22Rv1 (cell line): ENCODE data around the gene SEC61A1.

Experiments
- H3K27ac ChIP-seq: fragments of 450-650 bp; 2 replicates; pipeline ENCODE4 v1.5.1; 2017
- ZFX ChIP-seq: fragments of 450-650 bp; IDR thresholded peaks from 2 replicates; pipeline ENCODE4 v1.6.1; 2017; ENCODE audit warnings: antibody characterized with exemption, borderline replicate concordance
- TF ChIP-seq, protein P1 (sequence below): fragments of 450-650 bp; IDR thresholded peaks from 2 replicates; pipeline ENCODE4 v1.5.1; 2017; ENCODE audit warnings: mild to moderate bottlenecking

SEC61A1 gene

GRCh38 chr3:128073807-128074206, 21.6 kb downstream of the SEC61A1 start:
- peak overlapping the region; percentile 71; the same call in 1 of the 2 replicates for H3K27ac ChIP-seq
- no peak for TF ChIP-seq ZFX
- TF ChIP-seq, protein P1, sequence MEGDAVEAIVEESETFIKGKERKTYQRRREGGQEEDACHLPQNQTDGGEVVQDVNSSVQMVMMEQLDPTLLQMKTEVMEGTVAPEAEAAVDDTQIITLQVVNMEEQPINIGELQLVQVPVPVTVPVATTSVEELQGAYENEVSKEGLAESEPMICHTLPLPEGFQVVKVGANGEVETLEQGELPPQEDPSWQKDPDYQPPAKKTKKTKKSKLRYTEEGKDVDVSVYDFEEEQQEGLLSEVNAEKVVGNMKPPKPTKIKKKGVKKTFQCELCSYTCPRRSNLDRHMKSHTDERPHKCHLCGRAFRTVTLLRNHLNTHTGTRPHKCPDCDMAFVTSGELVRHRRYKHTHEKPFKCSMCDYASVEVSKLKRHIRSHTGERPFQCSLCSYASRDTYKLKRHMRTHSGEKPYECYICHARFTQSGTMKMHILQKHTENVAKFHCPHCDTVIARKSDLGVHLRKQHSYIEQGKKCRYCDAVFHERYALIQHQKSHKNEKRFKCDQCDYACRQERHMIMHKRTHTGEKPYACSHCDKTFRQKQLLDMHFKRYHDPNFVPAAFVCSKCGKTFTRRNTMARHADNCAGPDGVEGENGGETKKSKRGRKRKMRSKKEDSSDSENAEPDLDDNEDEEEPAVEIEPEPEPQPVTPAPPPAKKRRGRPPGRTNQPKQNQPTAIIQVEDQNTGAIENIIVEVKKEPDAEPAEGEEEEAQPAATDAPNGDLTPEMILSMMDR: no peak

DNA sequence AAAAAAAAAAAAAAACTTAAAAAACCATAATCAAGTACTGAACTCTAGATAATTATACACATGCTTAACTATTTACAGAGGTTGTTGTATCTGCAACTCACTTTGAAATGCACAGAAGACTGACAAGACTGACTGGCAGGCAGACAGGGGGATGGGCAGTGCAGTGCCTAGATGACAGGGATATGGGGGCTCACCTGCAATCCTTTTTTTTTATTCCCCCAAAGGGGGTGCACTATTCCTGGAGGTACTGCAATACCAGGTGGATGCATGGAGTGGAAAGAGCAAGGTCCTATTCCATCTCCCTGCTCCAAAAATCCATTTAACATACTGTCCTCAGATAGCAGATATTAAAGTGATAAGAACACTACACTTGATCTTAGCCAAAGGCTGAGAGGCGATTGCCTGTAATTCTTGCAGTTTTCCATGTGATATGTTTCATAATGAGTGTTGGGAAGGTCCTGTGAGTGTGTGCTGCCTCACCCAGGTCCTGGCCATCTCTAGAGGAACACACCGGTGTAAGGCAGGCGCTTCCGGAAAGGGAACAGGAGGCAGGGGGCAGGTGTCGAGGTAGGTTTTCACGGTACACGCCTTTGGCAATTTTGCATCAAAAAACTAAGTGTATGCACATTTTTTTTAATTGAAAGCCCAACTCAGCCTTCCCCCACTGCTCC, 22.7 kb downstream of the SEC61A1 start:
- peak overlapping the region; percentile 71 for H3K27ac ChIP-seq
- TF ChIP-seq ZFX: no peak
- TF ChIP-seq, protein P1: no peak

GRCh38 chr3:128075522-128076482, 23.6 kb downstream of the SEC61A1 start:
- TF ChIP-seq, protein P1: peak; percentile 97
- no peak for TF ChIP-seq ZFX
- peak overlapping the region; percentile 71 for H3K27ac ChIP-seq

- H3K27ac ChIP-seq: no peak overlapping the region
- TF ChIP-seq, protein P1: no peak
- TF ChIP-seq ZFX: no peak
Observed at GRCh38 chr3:128076483-128077201, 24.4 kb downstream of the SEC61A1 start.

GRCh38 chr3:128077202-128077624, 25.0 kb downstream of the SEC61A1 start:
- TF ChIP-seq, protein P1: no peak
- no peak for TF ChIP-seq ZFX

GRCh38 chr3:128077665-128078064, 25.4 kb downstream of the SEC61A1 start:
- no peak overlapping the region for H3K27ac ChIP-seq

More at GRCh38 chr3:128077202-128077624, 25.0 kb downstream of the SEC61A1 start:
- no peak overlapping the region for H3K27ac ChIP-seq

More at GRCh38 chr3:128077665-128078064, 25.4 kb downstream of the SEC61A1 start:
- TF ChIP-seq, protein P1: no peak
- no peak for TF ChIP-seq ZFX
